IMR-90 (cell line): ENCODE data around the gene EXD2.

ENCODE experiments used
- CTCF ChIP-seq: conservative IDR thresholded peaks from 2 replicates; pipeline ENCODE4 v1.5.1; 2012; ENCODE audit warnings: mild to moderate bottlenecking, low read depth, low read length, improper control_type of control experiment
- ELK1 ChIP-seq: fragments of 150-350 bp; IDR thresholded peaks from 2 replicates; pipeline ENCODE4 v1.6.1; 2016; ENCODE audit warnings: low read depth, mild to moderate bottlenecking, low read length, moderate library complexity, borderline replicate concordance
- FOS ChIP-seq: fragments of 150-350 bp; IDR thresholded peaks from 2 replicates; pipeline ENCODE4 v1.6.1; 2016; ENCODE audit warnings: low read depth, low read length
- MAFK ChIP-seq: IDR thresholded peaks from 2 replicates; pipeline ENCODE4 v1.6.1; 2012; ENCODE audit warnings: low read depth, low read length, improper control_type of control experiment
- MXI1 ChIP-seq: IDR thresholded peaks from 2 replicates; pipeline ENCODE4 v1.6.1; 2012; ENCODE audit warnings: low read depth, mild to moderate bottlenecking, low read length, moderate library complexity, borderline replicate concordance
- POLR2A ChIP-seq: IDR thresholded peaks from 2 replicates; pipeline ENCODE4 v1.6.1; 2012; ENCODE audit warnings: mild to moderate bottlenecking, low read depth, low read length
- RAD21 ChIP-seq: IDR thresholded peaks from 2 replicates; pipeline ENCODE4 v1.6.1; 2012; ENCODE audit warnings: low read length, improper control_type of control experiment
- RFX5 ChIP-seq: IDR thresholded peaks from 2 replicates; pipeline ENCODE4 v1.8.0; 2012; ENCODE audit warnings: low read depth, mild to moderate bottlenecking, low read length, moderate library complexity
- SMC3 ChIP-seq: fragments of 150-350 bp; IDR thresholded peaks from 2 replicates; pipeline ENCODE4 v1.6.1; 2016; ENCODE audit warnings: low read depth, mild to moderate bottlenecking, antibody characterized with exemption, low read length, moderate library complexity

- TF ChIP-seq FOS = no peak
- TF ChIP-seq CTCF = no peak
- TF ChIP-seq POLR2A = no peak
- no peak for TF ChIP-seq SMC3
- no peak for TF ChIP-seq MXI1
- no peak for TF ChIP-seq MAFK
- TF ChIP-seq RAD21 = no peak
- TF ChIP-seq ELK1 = no peak
- TF ChIP-seq RFX5 = no peak
Measured at GRCh38 chr14:69260190-69260860, 69.0 kb downstream of the EXD2 start.
